ENCODE results near the gene FOCAD.

Gene FOCAD

GRCh38 chr9:20786807-20787206 is 102.7 kb downstream of the FOCAD start:
- Mint-ChIP-seq H3K27me3 (no peaks in the 10 kb centered on the region), H3K4me1 (peaks cover 5% of the 10 kb centered on the region), H3K27ac (ENCODE audit: low read depth) (no peak overlapping the region), H3K9me3 (no peaks in the 10 kb centered on the region), H3K4me3 (no peak overlapping the region), H3K36me3 (ENCODE audit: insufficient read depth) (peaks cover 12% of the 10 kb centered on the region)
- ATAC-seq (replicated peaks; ENCODE audit: extremely low read depth, poor library complexity, severe bottlenecking) (no peak), DNase-seq (ENCODE audit: low spot score in 2 of 2) (no peak)

- H3K27ac Mint-ChIP-seq (ENCODE audit: low read depth): no peak overlapping the region
- no peaks in the 10 kb centered on the region for H3K27me3 Mint-ChIP-seq
- H3K4me1 Mint-ChIP-seq: peaks cover 5% of the 10 kb centered on the region
- no peak overlapping the region for H3K4me3 Mint-ChIP-seq
- H3K36me3 Mint-ChIP-seq (ENCODE audit: insufficient read depth): peaks cover 12% of the 10 kb centered on the region
- ATAC-seq (replicated peaks; ENCODE audit: extremely low read depth, poor library complexity, severe bottlenecking) (no peak), DNase-seq (ENCODE audit: low spot score in 2 of 2) (no peak)
- H3K9me3 Mint-ChIP-seq: no peaks in the 10 kb centered on the region
Measured at GRCh38 chr9:20788526-20789451, 104.7 kb downstream of the FOCAD start.

GRCh38 chr9:20790721-20791120 is 106.7 kb downstream of the FOCAD start:
- Mint-ChIP-seq H3K4me1 (peaks cover 1% of the 10 kb centered on the region), H3K36me3 (ENCODE audit: insufficient read depth) (peaks cover 14% of the 10 kb centered on the region), H3K27ac (ENCODE audit: low read depth) (peak overlapping the region; percentile 15), H3K4me3 (no peak overlapping the region), H3K27me3 (no peaks in the 10 kb centered on the region), H3K9me3 (no peaks in the 10 kb centered on the region)
- DNase-seq (ENCODE audit: low spot score in 2 of 2): no peak
- ATAC-seq (replicated peaks; ENCODE audit: extremely low read depth, poor library complexity, severe bottlenecking): no peak

GRCh38 chr9:20791682-20792081 is 107.6 kb downstream of the FOCAD start:
- no peak overlapping the region for H3K27ac Mint-ChIP-seq (ENCODE audit: low read depth)
- H3K4me1 Mint-ChIP-seq: no peaks in the 10 kb centered on the region
- no peaks in the 10 kb centered on the region for H3K27me3 Mint-ChIP-seq

GRCh38 chr9:20804489-20805250 is 120.6 kb downstream of the FOCAD start:
- no peak overlapping the region for H3K4me3 Mint-ChIP-seq

More at GRCh38 chr9:20791682-20792081, 107.6 kb downstream of the FOCAD start:
- DNase-seq (ENCODE audit: low spot score in 2 of 2) (no peak), ATAC-seq (replicated peaks; ENCODE audit: extremely low read depth, poor library complexity, severe bottlenecking) (no peak)
- H3K9me3 Mint-ChIP-seq: no peaks in the 10 kb centered on the region
- no peak overlapping the region for H3K4me3 Mint-ChIP-seq
- H3K36me3 Mint-ChIP-seq (ENCODE audit: insufficient read depth): peaks cover 14% of the 10 kb centered on the region

GRCh38 chr9:20805766-20806165 is 121.7 kb downstream of the FOCAD start:
- Mint-ChIP-seq H3K27me3 (no peaks in the 10 kb centered on the region), H3K4me3 (no peak overlapping the region), H3K9me3 (no peaks in the 10 kb centered on the region), H3K27ac (ENCODE audit: low read depth) (no peak overlapping the region), H3K36me3 (ENCODE audit: insufficient read depth) (peaks cover 5% of the 10 kb centered on the region), H3K4me1 (no peaks in the 10 kb centered on the region)
- ATAC-seq (replicated peaks; ENCODE audit: extremely low read depth, poor library complexity, severe bottlenecking) (no peak), DNase-seq (ENCODE audit: low spot score in 2 of 2) (no peak)

More at GRCh38 chr9:20804489-20805250, 120.6 kb downstream of the FOCAD start:
- no peaks in the 10 kb centered on the region for H3K27me3 Mint-ChIP-seq
- ATAC-seq (replicated peaks; ENCODE audit: extremely low read depth, poor library complexity, severe bottlenecking): no peak
- H3K27ac Mint-ChIP-seq (ENCODE audit: low read depth): no peak overlapping the region
- peaks cover 3% of the 10 kb centered on the region for H3K36me3 Mint-ChIP-seq (ENCODE audit: insufficient read depth)
- peaks cover 5% of the 10 kb centered on the region for H3K4me1 Mint-ChIP-seq
- H3K9me3 Mint-ChIP-seq: no peaks in the 10 kb centered on the region
- no peak for DNase-seq (ENCODE audit: low spot score in 2 of 2)

GRCh38 chr9:20808002-20808401 is 123.9 kb downstream of the FOCAD start:
- peaks cover 2% of the 10 kb centered on the region for H3K36me3 Mint-ChIP-seq (ENCODE audit: insufficient read depth)

GRCh38 chr9:20811872-20812271 is 127.8 kb downstream of the FOCAD start:
- no peaks in the 10 kb centered on the region for H3K9me3 Mint-ChIP-seq
- H3K27me3 Mint-ChIP-seq: no peaks in the 10 kb centered on the region
- no peak overlapping the region for H3K27ac Mint-ChIP-seq (ENCODE audit: low read depth)
- H3K4me1 Mint-ChIP-seq: no peaks in the 10 kb centered on the region
- no peak overlapping the region for H3K4me3 Mint-ChIP-seq
- ATAC-seq (replicated peaks; ENCODE audit: extremely low read depth, poor library complexity, severe bottlenecking) (no peak), DNase-seq (ENCODE audit: low spot score in 2 of 2) (no peak)
- peaks cover 2% of the 10 kb centered on the region for H3K36me3 Mint-ChIP-seq (ENCODE audit: insufficient read depth)

More at GRCh38 chr9:20808002-20808401, 123.9 kb downstream of the FOCAD start:
- DNase-seq (ENCODE audit: low spot score in 2 of 2) (no peak), ATAC-seq (replicated peaks; ENCODE audit: extremely low read depth, poor library complexity, severe bottlenecking) (no peak)
- Mint-ChIP-seq H3K27me3 (no peaks in the 10 kb centered on the region), H3K4me3 (no peak overlapping the region), H3K9me3 (no peaks in the 10 kb centered on the region), H3K4me1 (no peaks in the 10 kb centered on the region), H3K27ac (ENCODE audit: low read depth) (no peak overlapping the region)

GRCh38 chr9:20815923-20816703 is 132.1 kb downstream of the FOCAD start:
- no peak for DNase-seq (ENCODE audit: low spot score in 2 of 2)
- no peaks in the 10 kb centered on the region for H3K4me1 Mint-ChIP-seq
- no peaks in the 10 kb centered on the region for H3K36me3 Mint-ChIP-seq (ENCODE audit: insufficient read depth)
- ATAC-seq (replicated peaks; ENCODE audit: extremely low read depth, poor library complexity, severe bottlenecking): no peak
- H3K9me3 Mint-ChIP-seq: no peaks in the 10 kb centered on the region
- H3K4me3 Mint-ChIP-seq: no peak overlapping the region
- no peaks in the 10 kb centered on the region for H3K27me3 Mint-ChIP-seq
- H3K27ac Mint-ChIP-seq (ENCODE audit: low read depth): no peak overlapping the region

GRCh38 chr9:20823051-20823450 is 139.0 kb downstream of the FOCAD start:
- H3K4me3 Mint-ChIP-seq: no peak overlapping the region
- peaks cover 4% of the 10 kb centered on the region for H3K36me3 Mint-ChIP-seq (ENCODE audit: insufficient read depth)
- no peak overlapping the region for H3K27ac Mint-ChIP-seq (ENCODE audit: low read depth)
- ATAC-seq (replicated peaks; ENCODE audit: extremely low read depth, poor library complexity, severe bottlenecking): no peak
- H3K9me3 Mint-ChIP-seq: no peaks in the 10 kb centered on the region
- DNase-seq (ENCODE audit: low spot score in 2 of 2): no peak
- no peaks in the 10 kb centered on the region for H3K4me1 Mint-ChIP-seq
- no peaks in the 10 kb centered on the region for H3K27me3 Mint-ChIP-seq

GRCh38 chr9:20831028-20831427 is 147.0 kb downstream of the FOCAD start:
- H3K36me3 Mint-ChIP-seq (ENCODE audit: insufficient read depth): no peaks in the 10 kb centered on the region
- DNase-seq (ENCODE audit: low spot score in 2 of 2): no peak

GRCh38 chr9:20832775-20833174 is 148.7 kb downstream of the FOCAD start:
- no peaks in the 10 kb centered on the region for H3K4me1 Mint-ChIP-seq
- ATAC-seq (replicated peaks; ENCODE audit: extremely low read depth, poor library complexity, severe bottlenecking): no peak

More at GRCh38 chr9:20831028-20831427, 147.0 kb downstream of the FOCAD start:
- Mint-ChIP-seq H3K9me3 (no peaks in the 10 kb centered on the region), H3K27me3 (no peaks in the 10 kb centered on the region), H3K27ac (ENCODE audit: low read depth) (no peak overlapping the region), H3K4me3 (no peak overlapping the region), H3K4me1 (no peaks in the 10 kb centered on the region)
- no peak for ATAC-seq (replicated peaks; ENCODE audit: extremely low read depth, poor library complexity, severe bottlenecking)

More at GRCh38 chr9:20832775-20833174, 148.7 kb downstream of the FOCAD start:
- H3K27ac Mint-ChIP-seq (ENCODE audit: low read depth): no peak overlapping the region
- no peaks in the 10 kb centered on the region for H3K36me3 Mint-ChIP-seq (ENCODE audit: insufficient read depth)
- H3K4me3 Mint-ChIP-seq: no peak overlapping the region
- H3K27me3 Mint-ChIP-seq: no peaks in the 10 kb centered on the region
- no peaks in the 10 kb centered on the region for H3K9me3 Mint-ChIP-seq
- no peak for DNase-seq (ENCODE audit: low spot score in 2 of 2)

Measured in central memory CD8-positive, alpha-beta T cell (primary cell).